GM10266 (cell line): ENCODE measurements around the gene PECR.
"Not testable (repeated sequence)": the region's sequence is repeated elsewhere in the genome, so short reads cannot be mapped to it uniquely, and the experiment has no call there.

Experiments used
- DNase-seq: peaks from one replicate; pipeline ENCODE4 v3.0.0; 2012; ENCODE audit errors: extremely low spot score
- TF ChIP-seq, protein P1 (sequence below): IDR thresholded peaks from 2 replicates; pipeline ENCODE4 v1.5.1; 2012; ENCODE audit warnings: mild to moderate bottlenecking, low read depth; ENCODE audit not compliant: control insufficient read depth, insufficient read depth; ENCODE audit errors: missing control alignments

PECR gene

GRCh38 chr2:216002101-216002678 is 79.4 kb downstream of the PECR start:
- no peak for DNase-seq

DNA sequence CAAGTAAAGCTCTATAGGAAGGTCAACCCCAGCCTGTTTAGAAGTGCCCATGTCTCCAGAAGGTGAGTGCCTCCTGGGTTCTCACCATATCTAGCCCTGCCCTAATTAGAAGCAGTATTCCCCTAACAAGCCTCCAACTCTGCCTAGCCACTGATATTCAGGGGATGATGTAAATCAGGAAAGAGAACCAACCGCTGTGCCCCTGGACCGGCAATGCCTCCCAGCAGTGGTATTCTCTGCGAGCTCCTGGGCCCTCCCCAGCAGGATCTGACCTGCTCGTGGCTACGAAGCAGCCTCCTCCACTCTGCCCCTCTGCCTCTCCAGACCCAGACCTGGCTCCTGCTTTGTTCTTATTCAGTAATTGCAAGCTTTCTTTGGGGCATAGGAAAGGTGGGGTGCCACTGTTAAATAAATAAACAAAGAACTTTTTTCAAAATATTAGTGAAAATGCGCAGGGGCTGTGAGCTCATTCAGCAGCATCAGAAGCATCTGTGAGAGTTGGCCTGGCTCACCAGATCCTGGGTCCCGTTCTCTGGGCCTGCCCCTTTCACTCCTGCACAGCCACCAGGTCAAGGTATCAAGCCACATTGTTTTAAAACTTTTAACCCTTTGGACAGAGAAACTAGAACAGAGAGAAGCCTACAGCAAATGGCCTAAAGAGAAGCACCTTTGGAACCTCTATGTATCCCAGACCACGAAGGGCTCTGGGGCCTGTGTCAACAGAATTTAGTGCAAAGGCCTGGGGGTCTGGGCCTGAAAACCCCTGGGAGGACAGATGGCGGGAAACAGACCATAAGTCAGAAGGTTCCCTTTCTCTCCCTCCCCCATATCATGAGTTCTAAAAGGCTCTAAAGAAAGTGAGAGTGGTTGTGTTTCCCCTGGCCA is 80.2 kb downstream of the PECR start:
- TF ChIP-seq, protein P1, sequence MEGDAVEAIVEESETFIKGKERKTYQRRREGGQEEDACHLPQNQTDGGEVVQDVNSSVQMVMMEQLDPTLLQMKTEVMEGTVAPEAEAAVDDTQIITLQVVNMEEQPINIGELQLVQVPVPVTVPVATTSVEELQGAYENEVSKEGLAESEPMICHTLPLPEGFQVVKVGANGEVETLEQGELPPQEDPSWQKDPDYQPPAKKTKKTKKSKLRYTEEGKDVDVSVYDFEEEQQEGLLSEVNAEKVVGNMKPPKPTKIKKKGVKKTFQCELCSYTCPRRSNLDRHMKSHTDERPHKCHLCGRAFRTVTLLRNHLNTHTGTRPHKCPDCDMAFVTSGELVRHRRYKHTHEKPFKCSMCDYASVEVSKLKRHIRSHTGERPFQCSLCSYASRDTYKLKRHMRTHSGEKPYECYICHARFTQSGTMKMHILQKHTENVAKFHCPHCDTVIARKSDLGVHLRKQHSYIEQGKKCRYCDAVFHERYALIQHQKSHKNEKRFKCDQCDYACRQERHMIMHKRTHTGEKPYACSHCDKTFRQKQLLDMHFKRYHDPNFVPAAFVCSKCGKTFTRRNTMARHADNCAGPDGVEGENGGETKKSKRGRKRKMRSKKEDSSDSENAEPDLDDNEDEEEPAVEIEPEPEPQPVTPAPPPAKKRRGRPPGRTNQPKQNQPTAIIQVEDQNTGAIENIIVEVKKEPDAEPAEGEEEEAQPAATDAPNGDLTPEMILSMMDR, result no peak
- DNase-seq, result no peak

More at GRCh38 chr2:216002101-216002678, 79.4 kb downstream of the PECR start:
- TF ChIP-seq, protein P1, result no peak

DNA sequence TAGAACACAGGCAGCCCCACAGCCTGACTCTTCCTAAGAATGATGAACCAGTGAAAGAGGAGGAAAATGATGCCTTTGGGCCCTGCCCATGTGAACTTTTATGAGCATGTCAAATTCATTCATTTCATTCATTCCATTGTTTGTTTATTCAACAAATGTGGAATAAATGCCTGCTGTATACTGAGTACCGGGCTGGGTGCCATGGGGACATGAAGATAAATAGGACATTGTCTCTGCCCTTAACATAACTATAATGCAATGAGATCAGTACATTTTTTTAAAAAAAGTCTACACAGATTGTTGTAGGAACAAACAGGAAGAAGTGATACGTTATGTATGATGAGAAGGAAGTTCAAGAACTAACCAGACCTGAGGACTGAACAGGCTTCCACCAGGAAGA is 83.0 kb downstream of the PECR start:
- TF ChIP-seq, protein P1, result no peak
- DNase-seq, result no peak

DNA sequence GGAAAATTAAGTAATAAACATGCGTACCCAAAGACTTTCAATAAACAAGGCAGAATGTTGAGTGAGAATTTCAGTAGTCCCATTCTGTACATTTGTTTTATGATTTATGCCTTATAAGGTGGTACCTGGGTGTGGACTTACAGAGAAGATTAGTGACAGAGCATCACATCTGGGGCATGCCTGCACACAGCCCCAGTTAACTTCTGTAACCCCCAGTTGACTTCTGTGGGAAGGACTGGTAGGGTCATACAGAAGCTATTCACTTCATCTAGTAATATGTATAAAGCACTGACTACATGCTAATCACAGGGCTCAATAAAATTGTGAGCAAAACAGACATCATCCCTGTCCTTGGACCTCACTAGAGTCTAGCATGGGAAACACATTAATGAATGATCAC is 84.4 kb downstream of the PECR start:
- TF ChIP-seq, protein P1, result no peak
- no peak for DNase-seq

DNA sequence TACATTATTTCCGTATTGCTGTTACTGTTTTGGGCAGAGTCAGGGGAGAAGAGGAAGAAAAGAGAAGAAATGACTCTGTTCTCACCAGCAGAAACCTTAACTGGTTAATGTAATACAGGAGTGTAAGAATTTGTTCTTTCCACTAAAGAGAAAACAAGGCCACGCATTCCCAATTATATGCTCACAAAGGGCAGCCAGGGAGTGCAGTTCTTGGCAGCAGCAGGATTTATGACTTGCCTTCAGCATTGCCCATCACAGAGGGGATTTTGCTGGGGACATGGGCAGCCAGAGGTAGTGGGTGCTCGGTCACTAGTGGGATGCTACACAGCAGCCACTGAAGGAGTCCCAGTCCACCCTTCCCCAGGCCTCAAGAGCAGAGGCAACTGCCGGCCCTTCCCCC is 86.7 kb downstream of the PECR start:
- no peak for DNase-seq
- TF ChIP-seq, protein P1, result no peak

DNA sequence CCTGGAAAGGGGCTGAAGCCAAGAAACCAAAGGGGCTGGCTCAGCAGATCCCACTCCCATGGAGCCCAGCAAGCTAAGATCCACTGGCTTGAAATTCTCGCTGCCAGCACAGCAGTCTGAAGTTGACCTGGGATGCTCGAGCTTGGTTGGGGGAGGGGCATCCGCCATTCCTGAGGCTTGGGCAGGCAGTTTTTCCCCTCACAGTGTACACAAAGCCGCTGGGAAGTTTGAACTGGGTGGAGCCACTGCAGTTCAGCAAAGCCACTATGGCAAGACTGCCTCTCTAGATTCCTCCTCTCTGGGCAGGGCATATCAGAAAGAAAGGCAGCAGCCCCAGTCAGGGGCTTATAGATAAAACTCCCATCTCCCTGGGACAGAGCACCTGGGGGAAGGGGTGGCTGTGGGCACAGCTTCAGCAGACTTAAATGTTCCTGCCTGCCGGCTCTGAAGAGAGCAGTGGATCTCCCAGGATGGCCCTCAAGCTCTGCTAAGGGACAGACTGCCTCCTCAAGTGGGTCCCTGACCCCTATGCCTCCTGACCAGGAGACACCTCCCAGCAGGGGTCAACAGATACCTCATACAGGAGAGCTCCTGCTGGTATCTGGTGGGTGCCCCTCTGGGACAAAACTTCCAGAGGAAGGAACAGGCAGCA is 92.9 kb downstream of the PECR start:
- not testable (repeated sequence) for DNase-seq
